NCI-H2227 treated with DMSO at 0.1 percent for 48 hours (cell line): ENCODE measurements around the gene ALG2.

Experiments used
- DNase-seq: peaks from one replicate; lab custom pipeline; 2025; lab: John Stamatoyannopoulos, UW

The ALG2 gene

GRCh38 chr9:99171225-99172123 is 50.3 kb downstream of the ALG2 start:
- DNase-seq, result no peak

GRCh38 chr9:99169982-99170761 is 51.6 kb downstream of the ALG2 start:
- peak; percentile 73 for DNase-seq

GRCh38 chr9:99169086-99169485 is 52.7 kb downstream of the ALG2 start:
- no peak for DNase-seq

GRCh38 chr9:99167694-99168093 is 54.0 kb downstream of the ALG2 start:
- DNase-seq, result no peak

- DNase-seq, result no peak
Measured at GRCh38 chr9:99167119-99167518, 54.6 kb downstream of the ALG2 start.
